ENCODE measurements around the gene MSMP.

The MSMP gene

GRCh38 chr9:35713578-35713977 is 40.5 kb downstream of the MSMP start:
- no peak for TF ChIP-seq CTCF (conservative IDR thresholded peaks at IDR 0.05; ENCODE audit: control insufficient read depth, insufficient read depth, low read depth, low read length)
- no peak overlapping the region for H3K4me3 ChIP-seq (ENCODE audit: control insufficient read depth, low read depth, low read length)
- no peak for DNase-seq (ENCODE audit: low read depth)

- no peak overlapping the region for H3K4me3 ChIP-seq (ENCODE audit: control insufficient read depth, low read depth, low read length)
- TF ChIP-seq CTCF (conservative IDR thresholded peaks at IDR 0.05; ENCODE audit: control insufficient read depth, insufficient read depth, low read depth, low read length) = no peak
- DNase-seq (ENCODE audit: low read depth) = no peak
Measured at GRCh38 chr9:35712762-35713400, 41.2 kb downstream of the MSMP start.

GRCh38 chr9:35711501-35712428 is 42.3 kb downstream of the MSMP start:
- H3K4me3 ChIP-seq (ENCODE audit: control insufficient read depth, low read depth, low read length) = no peak overlapping the region
- no peak for TF ChIP-seq CTCF (conservative IDR thresholded peaks at IDR 0.05; ENCODE audit: control insufficient read depth, insufficient read depth, low read depth, low read length)
- no peak for DNase-seq (ENCODE audit: low read depth)

- no peak for TF ChIP-seq CTCF (conservative IDR thresholded peaks at IDR 0.05; ENCODE audit: control insufficient read depth, insufficient read depth, low read depth, low read length)
- DNase-seq (ENCODE audit: low read depth) = no peak
- no peak overlapping the region for H3K4me3 ChIP-seq (ENCODE audit: control insufficient read depth, low read depth, low read length)
Measured at GRCh38 chr9:35710818-35711500, 43.1 kb downstream of the MSMP start.

- TF ChIP-seq CTCF (conservative IDR thresholded peaks at IDR 0.05; ENCODE audit: control insufficient read depth, insufficient read depth, low read depth, low read length) = no peak
- H3K4me3 ChIP-seq (ENCODE audit: control insufficient read depth, low read depth, low read length) = no peak overlapping the region
- no peak for DNase-seq (ENCODE audit: low read depth)
Measured at GRCh38 chr9:35708146-35708545, 45.9 kb downstream of the MSMP start.

- no peak for DNase-seq (ENCODE audit: low read depth)
- no peak for TF ChIP-seq CTCF (conservative IDR thresholded peaks at IDR 0.05; ENCODE audit: control insufficient read depth, insufficient read depth, low read depth, low read length)
- H3K4me3 ChIP-seq (ENCODE audit: control insufficient read depth, low read depth, low read length) = no peak overlapping the region
Measured at GRCh38 chr9:35706951-35707350, 47.1 kb downstream of the MSMP start.
